Loucy (cell line): Measurements from ENCODE around the gene CXCL12.

Source experiments
- CTCF ChIP-seq: fragments of 200-600 bp; sonication (generic); conservative IDR thresholded peaks from 2 replicates; pipeline ENCODE4 v1.5.1; 2014; ENCODE audit warnings: mild to moderate bottlenecking, antibody characterized with exemption, low read length
- EZH2phosphoT487 ChIP-seq: fragments of 200-600 bp; IDR thresholded peaks from 2 replicates; pipeline ENCODE4 v1.6.1; 2018; ENCODE audit warnings: antibody characterized with exemption, mild to moderate bottlenecking, moderate library complexity, borderline replicate concordance

- no peak for TF ChIP-seq CTCF
- no peak for TF ChIP-seq EZH2phosphoT487
Observed at GRCh38 chr10:44372181-44372580, 12.7 kb downstream of the CXCL12 start.
